HG03280 (cell line): ENCODE results near the gene PLCD3.

Experiments used
- ATAC-seq: cut with Tn5 transposase; IDR thresholded peaks from one replicate; pipeline ENCODE4 v1.9.1; 2021; ENCODE audit warnings: mild to moderate bottlenecking, moderate library complexity; ENCODE audit not compliant: unreplicated experiment

Gene PLCD3

GRCh38 chr17:45118691-45119090, 13.6 kb downstream of the PLCD3 start:
- no peak for ATAC-seq

- ATAC-seq: no peak
Measured at GRCh38 chr17:45117848-45118646, 14.3 kb downstream of the PLCD3 start.

- ATAC-seq: no peak
Measured at GRCh38 chr17:45117334-45117733, 15.0 kb downstream of the PLCD3 start.

- no peak for ATAC-seq
Measured at GRCh38 chr17:45116434-45117016, 15.8 kb downstream of the PLCD3 start.

GRCh38 chr17:45115871-45116270, 16.4 kb downstream of the PLCD3 start:
- no peak for ATAC-seq

GRCh38 chr17:45115015-45115625, 17.2 kb downstream of the PLCD3 start:
- ATAC-seq: no peak

- ATAC-seq: no peak
Measured at GRCh38 chr17:45114117-45114932, 18.0 kb downstream of the PLCD3 start.

- ATAC-seq: no peak
Measured at GRCh38 chr17:45113424-45113754, 18.9 kb downstream of the PLCD3 start.

GRCh38 chr17:45112559-45113423, 19.5 kb downstream of the PLCD3 start:
- no peak for ATAC-seq

- no peak for ATAC-seq
Measured at GRCh38 chr17:45111850-45112249, 20.5 kb downstream of the PLCD3 start.

- ATAC-seq: no peak
Measured at GRCh38 chr17:45110676-45111611, 21.4 kb downstream of the PLCD3 start.

- ATAC-seq: no peak
Measured at GRCh38 chr17:45108595-45109521, 23.5 kb downstream of the PLCD3 start.

GRCh38 chr17:45108051-45108450, 24.3 kb downstream of the PLCD3 start:
- ATAC-seq: no peak

- no peak for ATAC-seq
Measured at GRCh38 chr17:45107293-45108010, 24.9 kb downstream of the PLCD3 start.

GRCh38 chr17:45106582-45106981, 25.7 kb downstream of the PLCD3 start:
- ATAC-seq: no peak

- ATAC-seq: no peak
Measured at GRCh38 chr17:45106096-45106495, 26.2 kb downstream of the PLCD3 start.

- ATAC-seq: no peak
Measured at GRCh38 chr17:45104907-45105624, 27.2 kb downstream of the PLCD3 start.
